ENCODE data around the gene PHC3. TPM values are rescaled to one million over a fixed set of nuclear protein-coding genes. Genes with fewer than 3 reads are reported as not detected.

Gene PHC3
- total and polyA plus RNA-seq, 2 of the 13 experiments (the other 11 are each of a cell fraction or from before 2014, with no cell fraction given): 24.1 to 49.0 TPM

DNA sequence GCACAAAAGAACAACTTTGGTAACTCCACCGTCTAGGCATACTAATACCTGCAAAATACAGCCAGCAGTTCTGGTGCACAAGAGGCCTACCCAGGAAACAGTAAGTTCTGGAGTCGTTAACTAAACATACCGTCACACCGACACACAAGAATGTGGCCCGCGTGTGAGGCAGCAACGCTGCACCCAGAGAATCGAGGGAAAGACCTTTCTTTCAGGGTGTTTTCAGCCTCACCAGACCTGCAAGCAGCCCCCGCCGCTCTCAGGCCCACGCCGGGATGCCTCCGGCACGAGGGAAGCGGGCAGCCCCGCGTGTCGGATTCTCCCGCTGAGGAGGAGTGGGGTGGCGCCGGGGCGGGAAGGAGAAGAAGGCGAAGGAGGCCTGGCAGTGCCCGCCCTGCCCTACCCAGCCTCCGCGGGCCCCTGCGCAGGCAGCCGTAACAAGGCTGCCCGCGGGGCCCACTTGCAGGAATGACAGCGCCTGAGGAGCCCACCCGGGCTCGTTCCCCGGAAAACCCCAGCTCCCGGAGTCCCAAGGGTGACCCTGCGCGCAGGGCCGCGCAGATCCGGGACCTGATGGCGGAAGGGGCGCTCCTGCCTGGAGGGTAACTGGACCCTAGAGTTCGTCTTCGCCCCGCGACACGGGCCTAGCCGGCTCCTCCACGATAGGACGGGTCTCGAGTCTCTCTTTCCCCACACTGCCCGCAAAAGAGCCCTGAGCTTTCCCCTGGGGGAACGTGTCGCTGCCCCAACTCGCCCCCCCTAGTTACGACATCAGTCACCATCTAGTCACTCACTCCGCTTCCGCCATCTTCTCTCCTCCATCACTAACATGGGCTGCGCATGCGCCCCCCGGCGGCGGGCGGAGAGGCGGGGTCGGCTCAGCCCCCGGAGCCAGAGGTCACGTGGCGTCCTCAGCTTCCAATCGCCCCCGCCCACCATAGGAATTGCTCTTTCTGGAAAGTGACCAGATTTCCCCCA is at the start of gene PHC3 (continued):
- peak in 1 of 2 experiments; percentile 28; a peak in 1 of 4 replicates for TF ChIP-seq REST (IDR thresholded peaks at IDR 0.05; ENCODE audit: borderline replicate concordance in 1 of 2, low read depth in 1 of 2, low read length in 2 of 2)
- TF ChIP-seq IRF2 (CRISPR knock-in tag; IDR thresholded peaks at IDR 0.05): 0 out of 2 replicates have a peak, but pooled peaks have one; percentile 33
- TF ChIP-seq, protein P1, sequence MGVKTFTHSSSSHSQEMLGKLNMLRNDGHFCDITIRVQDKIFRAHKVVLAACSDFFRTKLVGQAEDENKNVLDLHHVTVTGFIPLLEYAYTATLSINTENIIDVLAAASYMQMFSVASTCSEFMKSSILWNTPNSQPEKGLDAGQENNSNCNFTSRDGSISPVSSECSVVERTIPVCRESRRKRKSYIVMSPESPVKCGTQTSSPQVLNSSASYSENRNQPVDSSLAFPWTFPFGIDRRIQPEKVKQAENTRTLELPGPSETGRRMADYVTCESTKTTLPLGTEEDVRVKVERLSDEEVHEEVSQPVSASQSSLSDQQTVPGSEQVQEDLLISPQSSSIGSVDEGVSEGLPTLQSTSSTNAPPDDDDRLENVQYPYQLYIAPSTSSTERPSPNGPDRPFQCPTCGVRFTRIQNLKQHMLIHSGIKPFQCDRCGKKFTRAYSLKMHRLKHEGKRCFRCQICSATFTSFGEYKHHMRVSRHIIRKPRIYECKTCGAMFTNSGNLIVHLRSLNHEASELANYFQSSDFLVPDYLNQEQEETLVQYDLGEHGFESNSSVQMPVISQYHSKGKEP (CRISPR knock-in tag; IDR thresholded peaks at IDR 0.05): no peak
- TF ChIP-seq ZNF235 (CRISPR knock-in tag; IDR thresholded peaks at IDR 0.05; ENCODE audit: borderline replicate concordance): no peak
- peak; percentile 66; the same call in 1 of the 2 replicates for TF ChIP-seq POGZ (CRISPR knock-in tag; IDR thresholded peaks at IDR 0.05)
- peak; percentile 76; the same call in 1 of the 2 replicates for TF ChIP-seq ZFP90 (CRISPR knock-in tag; IDR thresholded peaks at IDR 0.05; ENCODE audit: borderline replicate concordance)
- no peak for TF ChIP-seq CENPX (CRISPR knock-in tag; IDR thresholded peaks at IDR 0.05)
- no peak for TF ChIP-seq U2AF2 (IDR thresholded peaks at IDR 0.05; ENCODE audit: low read depth, low read length)
- no peak for TF ChIP-seq SNRNP70 (IDR thresholded peaks at IDR 0.05; ENCODE audit: low read depth, low read length)
- TF ChIP-seq ZNF782 (CRISPR knock-in tag; IDR thresholded peaks at IDR 0.05; ENCODE audit: borderline replicate concordance): peak; percentile 44; the same call in 1 of the 2 replicates
- no peak for TF ChIP-seq TFAP4 (IDR thresholded peaks at IDR 0.05; ENCODE audit: borderline replicate concordance, low read depth)
- TF ChIP-seq SKI (IDR thresholded peaks at IDR 0.05; ENCODE audit: partially characterized antibody): no peak
- peak; percentile 76 for TF ChIP-seq YEATS4 (CRISPR knock-in tag; IDR thresholded peaks at IDR 0.05; ENCODE audit: borderline replicate concordance)
- TF ChIP-seq ZNF207 (IDR thresholded peaks at IDR 0.05; ENCODE audit: borderline replicate concordance): no peak
- 0 out of 2 replicates have a peak, but pooled peaks have one; percentile 47 for TF ChIP-seq ZNF17 (CRISPR knock-in tag; IDR thresholded peaks at IDR 0.05)
- peak; percentile 49; the same call in 1 of the 2 replicates for TF ChIP-seq ZNF329 (CRISPR knock-in tag; IDR thresholded peaks at IDR 0.05; ENCODE audit: low read depth)
- TF ChIP-seq CBX1 (IDR thresholded peaks at IDR 0.05; ENCODE audit: low read depth): peak; percentile 60
- TF ChIP-seq MED1 (CRISPR knock-in tag; IDR thresholded peaks at IDR 0.05): peak; percentile 21; the same call in 1 of the 2 replicates
- TF ChIP-seq PREB (CRISPR knock-in tag; IDR thresholded peaks at IDR 0.05): no peak
- no peak for TF ChIP-seq MLX (CRISPR knock-in tag; IDR thresholded peaks at IDR 0.05)
- TF ChIP-seq RBFOX2 (IDR thresholded peaks at IDR 0.05; ENCODE audit: low read depth, low read length): peak; percentile 87
